ENCODE results near the gene ZNF430. TPM values are rescaled to one million over a fixed set of nuclear protein-coding genes. Genes with fewer than 3 reads are reported as not detected.

Gene ZNF430
- total and polyA plus RNA-seq, 3 experiments from 2014 or later, result 18.7 to 57.4 (median 20.5) TPM

GRCh38 chr19:21092109-21092508 is 71.7 kb downstream of the ZNF430 start:
- Histone ChIP-seq H3K27ac (ENCODE audit: low read depth, low read length) (no peak overlapping the region), H3K36me3 (ENCODE audit: insufficient read depth, low read length) (no peaks in the 10 kb centered on the region), H3K27me3 (ENCODE audit: insufficient read depth, low read length, poor library complexity, severe bottlenecking) (no peaks in the 10 kb centered on the region), H3K9me3 (ENCODE audit: low read length) (no peaks in the 10 kb centered on the region), H3K4me3 (ENCODE audit: low read length) (no peak overlapping the region), H3K4me1 (ENCODE audit: insufficient read depth, low read length) (no peaks in the 10 kb centered on the region)
- Mint-ChIP-seq H3K27me3 (no peaks in the 10 kb centered on the region), H3K36me3 (peaks cover under 1 to 18% (median 8%) of the 10 kb centered on the region in 3 donors), H3K4me3 (no peak overlapping the region), H3K4me1 (peaks cover 0 to 24% (median 1%) of the 10 kb centered on the region in 3 donors), H3K9me3 (no peaks in the 10 kb centered on the region), H3K27ac (peak overlapping the region in 3 of 8 donors; percentile 4 to 54 (median 48))
- ChIA-PET CTCF (no interaction called here), POLR2A (interaction anchor here (0.8 kb wide), 1 partner anchor 15 kb away, joined by 3 read pairs; no protein-coding TSS in a partner anchor)
- DNase-seq, result no peak

DNA sequence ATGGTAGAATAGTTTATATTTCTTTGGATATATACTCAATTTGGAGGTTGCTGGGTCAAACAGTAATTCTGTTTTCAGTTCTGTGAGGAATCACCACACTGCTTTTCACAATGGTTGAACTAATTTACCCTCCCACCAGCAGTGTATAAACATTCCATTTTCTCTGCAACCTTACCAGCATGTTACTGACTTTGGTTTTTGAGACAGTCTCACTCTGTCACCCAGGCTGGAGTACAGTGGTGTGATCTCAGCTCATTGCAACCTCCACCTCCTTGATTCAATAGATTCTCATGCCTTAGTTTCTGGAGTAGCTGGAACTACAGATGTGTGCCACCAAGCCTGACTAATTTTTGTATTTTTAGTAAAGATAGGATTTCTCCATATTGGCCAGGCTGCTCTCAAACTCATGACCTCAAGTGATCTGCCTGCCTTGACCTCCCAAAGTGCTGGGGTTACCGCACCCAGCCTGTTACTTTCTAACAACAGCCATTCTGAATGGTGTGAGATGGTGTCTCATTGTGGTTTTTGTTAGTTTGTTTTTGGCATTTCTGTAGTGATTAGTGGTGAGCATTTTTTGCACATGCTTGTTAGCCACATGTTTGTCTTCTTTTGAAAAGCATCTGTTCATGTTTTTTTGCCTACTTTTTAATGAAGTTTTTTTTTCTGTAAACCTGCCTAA is 74.0 kb downstream of the ZNF430 start:
- Mint-ChIP-seq H3K4me3 (no peak overlapping the region), H3K27ac (peak overlapping the region in 2 of 8 donors; percentile 1 to 95), H3K4me1 (peaks cover 0 to 28% (median 1%) of the 10 kb centered on the region in 3 donors), H3K27me3 (no peaks in the 10 kb centered on the region), H3K36me3 (peaks cover 6 to 24% (median 21%) of the 10 kb centered on the region in 3 donors), H3K9me3 (no peaks in the 10 kb centered on the region)
- ChIA-PET CTCF (no interaction called here), POLR2A (no interaction called here)
- Histone ChIP-seq H3K9me3 (ENCODE audit: low read length) (no peaks in the 10 kb centered on the region), H3K4me1 (ENCODE audit: insufficient read depth, low read length) (no peaks in the 10 kb centered on the region), H3K27me3 (ENCODE audit: insufficient read depth, low read length, poor library complexity, severe bottlenecking) (no peaks in the 10 kb centered on the region), H3K36me3 (ENCODE audit: insufficient read depth, low read length) (no peaks in the 10 kb centered on the region), H3K4me3 (ENCODE audit: low read length) (no peak overlapping the region), H3K27ac (ENCODE audit: low read depth, low read length) (no peak overlapping the region)
- no peak for DNase-seq

DNA sequence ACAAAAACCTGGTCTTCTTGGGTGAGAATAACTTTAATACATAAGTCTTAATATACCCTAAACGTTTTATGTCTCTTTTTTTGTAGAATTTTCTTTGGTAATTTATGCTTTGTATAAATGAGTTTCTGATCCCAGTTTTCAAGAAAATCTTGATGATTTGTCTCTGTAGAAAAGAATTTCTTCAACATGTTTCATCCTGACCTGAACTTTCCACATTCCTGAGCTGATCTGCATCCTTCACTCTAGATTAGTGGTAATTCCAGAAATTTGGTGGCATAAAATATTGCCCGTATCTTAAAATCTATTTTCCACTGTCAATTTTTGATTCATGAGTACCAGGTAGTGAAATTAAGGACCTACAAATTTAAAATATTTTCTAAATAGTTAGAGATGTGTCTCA is 77.8 kb downstream of the ZNF430 start:
- Histone ChIP-seq H3K36me3 (ENCODE audit: insufficient read depth, low read length) (no peaks in the 10 kb centered on the region), H3K27ac (ENCODE audit: low read depth, low read length) (no peak overlapping the region), H3K9me3 (ENCODE audit: low read length) (no peaks in the 10 kb centered on the region), H3K4me3 (ENCODE audit: low read length) (no peak overlapping the region), H3K4me1 (ENCODE audit: insufficient read depth, low read length) (no peaks in the 10 kb centered on the region), H3K27me3 (ENCODE audit: insufficient read depth, low read length, poor library complexity, severe bottlenecking) (no peaks in the 10 kb centered on the region)
- H3K4me3 Mint-ChIP-seq, result no peak overlapping the region
- POLR2A ChIA-PET, result no interaction called here
- DNase-seq, result no peak
- no peaks in the 10 kb centered on the region for H3K27me3 Mint-ChIP-seq
- peaks cover 0 to 23% (median 1%) of the 10 kb centered on the region in 3 donors for H3K4me1 Mint-ChIP-seq
- CTCF ChIA-PET, result no interaction called here
- H3K27ac Mint-ChIP-seq, result no peak overlapping the region
- no peaks in the 10 kb centered on the region for H3K9me3 Mint-ChIP-seq
- peaks cover 13 to 25% (median 16%) of the 10 kb centered on the region in 3 donors for H3K36me3 Mint-ChIP-seq

GRCh38 chr19:21101521-21102242 is 81.2 kb downstream of the ZNF430 start:
- no peaks in the 10 kb centered on the region for H3K9me3 ChIP-seq (ENCODE audit: low read length)
- H3K36me3 ChIP-seq (ENCODE audit: insufficient read depth, low read length), result no peaks in the 10 kb centered on the region
- no peaks in the 10 kb centered on the region for H3K27me3 ChIP-seq (ENCODE audit: insufficient read depth, low read length, poor library complexity, severe bottlenecking)
- Mint-ChIP-seq H3K27ac (peak overlapping the region in 2 of 8 donors; percentile 21 to 70), H3K4me3 (no peak overlapping the region), H3K27me3 (no peaks in the 10 kb centered on the region), H3K4me1 (peaks cover 0 to 4% (median 0%) of the 10 kb centered on the region in 3 donors), H3K36me3 (peaks cover 9 to 39% (median 15%) of the 10 kb centered on the region in 3 donors), H3K9me3 (peaks cover 0 to 2% (median 0%) of the 10 kb centered on the region in 5 donors)
- no peak overlapping the region for H3K27ac ChIP-seq (ENCODE audit: low read depth, low read length)
- no peaks in the 10 kb centered on the region for H3K4me1 ChIP-seq (ENCODE audit: insufficient read depth, low read length)
- ChIA-PET POLR2A (no interaction called here), CTCF (no interaction called here)
- no peak overlapping the region for H3K4me3 ChIP-seq (ENCODE audit: low read length)
- DNase-seq, result no peak

GRCh38 chr19:21109116-21109515 is 88.7 kb downstream of the ZNF430 start:
- ChIA-PET POLR2A (no interaction called here), CTCF (no interaction called here)
- Histone ChIP-seq H3K27ac (ENCODE audit: low read depth, low read length) (no peak overlapping the region), H3K36me3 (ENCODE audit: insufficient read depth, low read length) (no peaks in the 10 kb centered on the region), H3K9me3 (ENCODE audit: low read length) (no peaks in the 10 kb centered on the region), H3K27me3 (ENCODE audit: insufficient read depth, low read length, poor library complexity, severe bottlenecking) (no peaks in the 10 kb centered on the region), H3K4me1 (ENCODE audit: insufficient read depth, low read length) (no peaks in the 10 kb centered on the region), H3K4me3 (ENCODE audit: low read length) (no peak overlapping the region)
- Mint-ChIP-seq H3K27ac (no peak overlapping the region), H3K9me3 (peaks cover 0 to 26% (median 10%) of the 10 kb centered on the region in 5 donors), H3K27me3 (no peaks in the 10 kb centered on the region), H3K36me3 (peaks cover 21 to 49% (median 49%) of the 10 kb centered on the region in 3 donors), H3K4me3 (no peak overlapping the region), H3K4me1 (peaks cover 0 to 4% (median 2%) of the 10 kb centered on the region in 3 donors)
- no peak for DNase-seq

Other genes with a start within 250 kb of the ZNF430 start
- 1 to 10 TPM; 7.4 to 8.6 TPM for gene ZNF66, start 244.4 kb upstream of the ZNF430 start, total RNA-seq
- 4.4 TPM for gene ZNF66, start 244.4 kb upstream of the ZNF430 start, polyA plus RNA-seq
- 10 to 100 TPM; 13.4 to 15.1 TPM for gene ZNF85, start 97.4 kb upstream of the ZNF430 start, total RNA-seq
- gene ZNF85, start 97.4 kb upstream of the ZNF430 start, polyA plus RNA-seq, result 6.6 TPM
- gene ZNF714, start 61.5 kb downstream of the ZNF430 start, total RNA-seq, result 10 to 100 TPM; 14.3 to 14.4 TPM
- gene ZNF714, start 61.5 kb downstream of the ZNF430 start, polyA plus RNA-seq, result 11.2 TPM
- 10 to 100 TPM; 14.7 to 17.6 TPM for gene ZNF431, start 121.4 kb downstream of the ZNF430 start, total RNA-seq
- gene ZNF431, start 121.4 kb downstream of the ZNF430 start, polyA plus RNA-seq, result 14.6 TPM